Stomach (tissue), 4 donors: ENCODE data around the gene ZNF768.

Experiments used
- CTCF ChIP-seq, 7 experiments: fragments of 450-650 bp in 4 of 7; fragments of 200-600 bp in 3 of 7; sonication (generic) in 3 of 7; IDR thresholded peaks; one replicate each; pipeline ENCODE4 v1.5.1; 2016 to 2019; ENCODE audit warnings: antibody characterized with exemption in 7 of 7, control low read depth in 2 of 7, mild to moderate bottlenecking in 1 of 7
- EP300 ChIP-seq: sonication (generic); formaldehyde crosslinking; IDR thresholded peaks from one replicate; pipeline ENCODE4 v1.6.1; 2017; ENCODE audit warnings: antibody characterized with exemption
- POLR2AphosphoS5 ChIP-seq, 3 donors: sonication (generic); formaldehyde crosslinking; IDR thresholded peaks; one replicate each; pipeline ENCODE4 v1.6.1; 2016; ENCODE audit warnings: antibody characterized with exemption in 3 of 3

- TF ChIP-seq POLR2AphosphoS5 (IDR thresholded peaks at IDR 0.05) (no peak), EP300 (no peak), CTCF (IDR thresholded peaks at IDR 0.05) (no peak)
Observed at GRCh38 chr16:30569746-30570635, 43.6 kb upstream of the ZNF768 start.
